ENCODE data around the gene SLAMF6.
"Not testable (repeated sequence)": the region's sequence is repeated elsewhere in the genome, so short reads cannot be mapped to it uniquely, and the experiment has no call there.

SLAMF6 gene

GRCh38 chr1:160500321-160500990 lies 22.6 kb downstream of the SLAMF6 start:
- no peak for DNase-seq

GRCh38 chr1:160499631-160500030 lies 23.4 kb downstream of the SLAMF6 start:
- DNase-seq = no peak

- not testable (repeated sequence) for DNase-seq
Observed at GRCh38 chr1:160498301-160499065, 24.6 kb downstream of the SLAMF6 start.

- DNase-seq = no peak
Observed at GRCh38 chr1:160496334-160496733, 26.7 kb downstream of the SLAMF6 start.

- no peak for DNase-seq
Observed at GRCh38 chr1:160494620-160495019, 28.4 kb downstream of the SLAMF6 start.

GRCh38 chr1:160492617-160493016 lies 30.4 kb downstream of the SLAMF6 start:
- no peak for DNase-seq

- no peak for DNase-seq
Observed at GRCh38 chr1:160491981-160492380, 31.1 kb downstream of the SLAMF6 start.

- DNase-seq = no peak
Observed at GRCh38 chr1:160491017-160491416, 32.0 kb downstream of the SLAMF6 start.

GRCh38 chr1:160489513-160490261 lies 33.4 kb downstream of the SLAMF6 start:
- no peak for DNase-seq

GRCh38 chr1:160488347-160489058 lies 34.6 kb downstream of the SLAMF6 start:
- no peak for DNase-seq

GRCh38 chr1:160486453-160486852 lies 36.6 kb downstream of the SLAMF6 start:
- no peak for DNase-seq

- DNase-seq = no peak
Observed at GRCh38 chr1:160483505-160484185, 39.4 kb downstream of the SLAMF6 start.

GRCh38 chr1:160481979-160482596 lies 41.0 kb downstream of the SLAMF6 start:
- DNase-seq = no peak

GRCh38 chr1:160480781-160481180 lies 42.3 kb downstream of the SLAMF6 start:
- DNase-seq = not testable (repeated sequence)

- not testable (repeated sequence) for DNase-seq
Observed at GRCh38 chr1:160479091-160479490, 44.0 kb downstream of the SLAMF6 start.

GRCh38 chr1:160474392-160475242 lies 48.4 kb downstream of the SLAMF6 start:
- DNase-seq = no peak

- no peak for DNase-seq
Observed at GRCh38 chr1:160472112-160472511, 50.9 kb downstream of the SLAMF6 start.

GRCh38 chr1:160471253-160471652 lies 51.8 kb downstream of the SLAMF6 start:
- no peak for DNase-seq

GRCh38 chr1:160467576-160467975 lies 55.5 kb downstream of the SLAMF6 start:
- DNase-seq = no peak

GRCh38 chr1:160466961-160467360 lies 56.1 kb downstream of the SLAMF6 start:
- DNase-seq = no peak

GRCh38 chr1:160465123-160465522 lies 57.9 kb downstream of the SLAMF6 start:
- no peak for DNase-seq
